ENCODE results near the gene OR12D1.

Gene OR12D1

DNA sequence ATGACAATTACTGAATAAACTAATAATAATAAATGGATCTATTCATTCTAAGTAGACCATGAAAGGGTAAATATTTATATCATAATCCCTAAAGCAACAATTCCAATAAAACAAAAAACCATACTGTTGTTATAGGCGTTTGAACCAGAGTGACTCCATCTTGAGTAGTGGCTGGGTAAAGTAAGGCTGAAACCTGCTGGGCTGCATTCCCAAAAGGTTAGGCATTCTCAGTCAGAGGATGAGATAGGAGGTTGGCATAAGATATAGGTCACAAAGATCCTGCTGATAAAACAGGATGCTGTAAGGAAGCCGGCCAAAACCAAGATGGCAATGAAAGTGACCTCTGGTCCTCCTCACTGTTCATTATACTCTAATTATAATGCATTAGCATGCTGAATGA lies 50.6 kb downstream of the OR12D1 start:
- DNase-seq (ENCODE audit: low read depth in 4 of 4, low spot score in 1 of 4) = no peak

DNA sequence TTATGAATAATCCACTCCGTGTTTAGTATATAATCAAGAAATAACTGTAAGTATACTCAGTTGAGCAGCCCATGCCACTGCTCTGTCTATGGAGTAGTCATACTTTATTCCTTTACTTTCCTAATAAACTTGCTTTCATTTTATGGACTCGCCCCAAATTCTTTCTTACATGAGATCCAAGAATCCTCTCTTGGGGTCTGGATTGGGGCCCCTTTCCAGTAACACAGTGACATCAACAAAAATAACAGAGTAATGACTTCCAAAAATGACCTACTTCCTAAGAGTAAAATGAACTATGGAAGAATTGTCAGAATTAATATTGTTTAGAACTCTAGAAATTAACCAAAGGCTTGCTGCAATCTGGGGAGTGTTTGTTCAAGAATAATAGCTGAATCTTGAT lies 51.1 kb downstream of the OR12D1 start:
- DNase-seq (ENCODE audit: low read depth in 4 of 4, low spot score in 1 of 4) = no peak

DNA sequence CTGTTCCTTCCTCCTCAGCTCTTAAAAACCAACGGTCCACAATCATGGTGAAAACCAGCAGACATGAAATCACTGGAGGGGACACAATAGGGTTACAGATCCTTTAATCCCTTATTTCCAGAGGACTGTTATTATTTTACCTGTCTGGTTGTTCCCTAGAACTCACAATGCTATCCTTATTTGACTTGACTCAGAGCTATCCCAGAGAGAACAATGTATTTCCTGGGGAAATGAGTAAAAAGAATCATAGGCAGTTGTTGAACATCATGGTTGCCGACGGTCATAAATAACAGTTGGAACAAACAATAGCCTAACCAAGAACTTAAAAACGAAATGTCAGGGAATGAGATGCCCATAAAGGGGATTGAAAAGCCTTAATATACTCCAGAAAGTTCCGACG lies 51.5 kb downstream of the OR12D1 start:
- DNase-seq (ENCODE audit: low read depth in 4 of 4, low spot score in 1 of 4) = no peak
